Heart left ventricle (tissue), 13 donors: ENCODE measurements around the gene NEURL3.

Experiments used
- POLR2A ChIP-seq, 2 donors: fragments of 450-650 bp; IDR thresholded peaks; one replicate each; pipeline ENCODE4 v1.6.1; 2017; ENCODE audit warnings: antibody characterized with exemption in 2 of 2, mild to moderate bottlenecking in 2 of 2, moderate library complexity in 2 of 2
- TF ChIP-seq, protein P1 (sequence below), 12 donors: fragments of 200-600 bp; sonication (generic) in 4 of 12; IDR thresholded peaks; one replicate each; pipeline versions ENCODE4 v1.5.0 to v1.8.0; 2018 to 2022; ENCODE audit warnings: antibody characterized with exemption in 12 of 12, mild to moderate bottlenecking in 5 of 12
- donor health status: ischemic (EF 13 %, LVEDD 7.1; RV severe dilation, severe dysfunction).
- donor health status: DM: no; HTN: yes; CAD: no.
- donor health status: DM: no; HTN: no; CAD: no.
- donor health status: ischemic (EF 25% LVEDD 6.9; RV normal size, moderate dysfunction).
- donor health status: ischemic (EF 25% LVEDD 5.7; RV mildly dilated, moderate dysfunction).
- donor health status: ischemic (EF 35%, LVEDD 5.7; RV mildly dilated, moderate dysfunction).
- donor health status: nonischemic (EF 11% LVEDD 7.7; RV severe dilation, severe dysfunction).
- donor health status: DM: yes; HTN: yes; CAD: no.
- donor health status: PGD.
- donor health status: ischemic (EF 29% LVEDD 5.4; RV normal size, mild dysfunction).
- donor health status: nonischemic (EF 23%, LVEDD 6.1; RV moderate dilation, normal function).

- TF ChIP-seq, protein P1, sequence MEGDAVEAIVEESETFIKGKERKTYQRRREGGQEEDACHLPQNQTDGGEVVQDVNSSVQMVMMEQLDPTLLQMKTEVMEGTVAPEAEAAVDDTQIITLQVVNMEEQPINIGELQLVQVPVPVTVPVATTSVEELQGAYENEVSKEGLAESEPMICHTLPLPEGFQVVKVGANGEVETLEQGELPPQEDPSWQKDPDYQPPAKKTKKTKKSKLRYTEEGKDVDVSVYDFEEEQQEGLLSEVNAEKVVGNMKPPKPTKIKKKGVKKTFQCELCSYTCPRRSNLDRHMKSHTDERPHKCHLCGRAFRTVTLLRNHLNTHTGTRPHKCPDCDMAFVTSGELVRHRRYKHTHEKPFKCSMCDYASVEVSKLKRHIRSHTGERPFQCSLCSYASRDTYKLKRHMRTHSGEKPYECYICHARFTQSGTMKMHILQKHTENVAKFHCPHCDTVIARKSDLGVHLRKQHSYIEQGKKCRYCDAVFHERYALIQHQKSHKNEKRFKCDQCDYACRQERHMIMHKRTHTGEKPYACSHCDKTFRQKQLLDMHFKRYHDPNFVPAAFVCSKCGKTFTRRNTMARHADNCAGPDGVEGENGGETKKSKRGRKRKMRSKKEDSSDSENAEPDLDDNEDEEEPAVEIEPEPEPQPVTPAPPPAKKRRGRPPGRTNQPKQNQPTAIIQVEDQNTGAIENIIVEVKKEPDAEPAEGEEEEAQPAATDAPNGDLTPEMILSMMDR (IDR thresholded peaks at IDR 0.05) = no peak
- TF ChIP-seq POLR2A (IDR thresholded peaks at IDR 0.05) = no peak
These were observed 33.4 kb downstream of the NEURL3 start for GRCh38 chr2:96471772-96472171.
